Kidney (tissue), 14 donors: ENCODE results near the gene ECT2. TPM values are rescaled to one million over a fixed set of nuclear protein-coding genes. Genes with fewer than 3 reads are reported as not detected.

Experiments used
- DNase-seq, 5 donors: peaks; one replicate each; pipeline ENCODE4 v3.0.0-alpha.2; 2013 to 2020
- FAIRE-seq: peaks from 2 replicates; lab custom pipeline; 2012; peaks lifted over from hg19 to GRCh38; lab: Jason Lieb, UNC
- H3K27ac ChIP-seq, 2 donors: one replicate each; pipeline ENCODE4 v1.7.0; 2013; ENCODE audit warnings: low read depth in 2 of 2, low read length in 2 of 2, inconsistent platforms in 1 of 2
- H3K27me3 ChIP-seq: one replicate; pipeline ENCODE4 v1.7.1; 2013; ENCODE audit warnings: low read length, inconsistent platforms; ENCODE audit not compliant: control insufficient read depth, insufficient read depth
- H3K36me3 ChIP-seq, 3 donors: one replicate each; pipeline versions ENCODE4 v1.7.0 to v1.7.1; 2013; ENCODE audit warnings: low read length in 3 of 3, control low read depth in 1 of 3, inconsistent platforms in 1 of 3; ENCODE audit not compliant: insufficient read depth in 3 of 3, control insufficient read depth in 2 of 3
- H3K4me1 ChIP-seq, 3 donors: one replicate each; pipeline versions ENCODE4 v1.7.0 to v1.7.1; 2013; ENCODE audit warnings: low read length in 3 of 3, inconsistent platforms in 1 of 3, low read depth in 1 of 3; ENCODE audit not compliant: control insufficient read depth in 2 of 3, insufficient read depth in 2 of 3
- H3K4me3 ChIP-seq, 3 donors: one replicate each; pipeline versions ENCODE4 v1.7.0 to v1.8.1; 2013; ENCODE audit warnings: low read length in 3 of 3, control low read depth in 1 of 3, inconsistent platforms in 1 of 3
- H3K9ac ChIP-seq, 3 donors: one replicate each; pipeline versions ENCODE4 v1.7.0 to v1.7.1; 2013; ENCODE audit warnings: low read length in 3 of 3, control low read depth in 1 of 3, inconsistent platforms in 1 of 3
- H3K9me3 ChIP-seq, 3 donors: one replicate each; pipeline versions ENCODE4 v1.7.0 to v1.7.1; 2013; ENCODE audit warnings: low read length in 3 of 3, control low read depth in 1 of 3, inconsistent platforms in 1 of 3; ENCODE audit not compliant: control insufficient read depth in 2 of 3, insufficient read depth in 1 of 3
- intact Hi-C: fragments of 100-400 bp; cut with DNase I; formaldehyde crosslinking; loops from one replicate; pipeline ENCODE4 v1.11.1; 2022
- polyA plus RNA-seq: library from polyadenylated mRNA; stranded (reverse); fragments of 350-450 nt; fragmentation: Illumina TruSeq; extraction: RNeasy Lipid Tissue Mini Kit (QIAGEN cat#74804); gene quantifications from one replicate; pipeline ENCODE4 v1.2.3, GENCODE V29; 2014; ENCODE audit warnings: low read depth, low replicate concordance; ENCODE audit not compliant: insufficient read depth
- total RNA-seq: library from RNA; stranded (reverse); fragmentation: NEBNext Ultra II Directional; extraction: Animal tissue kit (Norgen Biotek cat#: 25700); gene quantifications from one replicate; pipeline ENCODE4 v1.2.1, GENCODE V29; 2021
- TF ChIP-seq, protein P1 (sequence below): IDR thresholded peaks from 3 replicates; pipeline ENCODE4 v1.5.1; 2012; ENCODE audit warnings: mild to moderate bottlenecking, moderate library complexity, borderline replicate concordance; ENCODE audit not compliant: insufficient read depth; ENCODE audit errors: extremely low read depth
- donor health status: control.
- donor health status: control.
- donor health status: control.
- donor health status: control.
- donor health status: control.
- donor health status: DM: yes; HTN: yes; CAD: no.
- donor health status: Normal renal cell carcinoma (clear cell type).

The ECT2 gene
- total and polyA plus RNA-seq, 2 donors from 2014 or later: 2.4 to 15.5 TPM

DNA sequence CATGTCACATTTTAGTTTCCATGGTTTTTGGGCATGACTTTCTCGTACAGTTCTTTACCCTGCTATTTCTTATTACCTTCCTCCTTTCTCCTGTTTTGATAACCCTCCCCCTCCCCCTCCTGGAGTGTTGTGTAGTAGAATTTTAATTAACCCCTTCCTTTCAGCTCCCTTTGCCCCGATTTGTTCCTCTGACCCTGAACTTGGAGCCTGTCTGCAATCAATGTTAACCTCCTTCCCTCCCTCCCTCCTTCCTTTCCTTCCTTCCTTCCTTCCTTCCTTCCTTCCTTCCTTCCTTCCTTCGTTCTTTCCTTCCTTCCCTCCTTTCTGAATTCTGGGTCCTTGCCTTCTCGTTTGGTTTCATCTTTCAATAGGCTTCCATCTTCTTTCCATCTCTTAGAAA, 90.4 kb downstream of the ECT2 start:
- TF ChIP-seq, protein P1, sequence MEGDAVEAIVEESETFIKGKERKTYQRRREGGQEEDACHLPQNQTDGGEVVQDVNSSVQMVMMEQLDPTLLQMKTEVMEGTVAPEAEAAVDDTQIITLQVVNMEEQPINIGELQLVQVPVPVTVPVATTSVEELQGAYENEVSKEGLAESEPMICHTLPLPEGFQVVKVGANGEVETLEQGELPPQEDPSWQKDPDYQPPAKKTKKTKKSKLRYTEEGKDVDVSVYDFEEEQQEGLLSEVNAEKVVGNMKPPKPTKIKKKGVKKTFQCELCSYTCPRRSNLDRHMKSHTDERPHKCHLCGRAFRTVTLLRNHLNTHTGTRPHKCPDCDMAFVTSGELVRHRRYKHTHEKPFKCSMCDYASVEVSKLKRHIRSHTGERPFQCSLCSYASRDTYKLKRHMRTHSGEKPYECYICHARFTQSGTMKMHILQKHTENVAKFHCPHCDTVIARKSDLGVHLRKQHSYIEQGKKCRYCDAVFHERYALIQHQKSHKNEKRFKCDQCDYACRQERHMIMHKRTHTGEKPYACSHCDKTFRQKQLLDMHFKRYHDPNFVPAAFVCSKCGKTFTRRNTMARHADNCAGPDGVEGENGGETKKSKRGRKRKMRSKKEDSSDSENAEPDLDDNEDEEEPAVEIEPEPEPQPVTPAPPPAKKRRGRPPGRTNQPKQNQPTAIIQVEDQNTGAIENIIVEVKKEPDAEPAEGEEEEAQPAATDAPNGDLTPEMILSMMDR: no peak
- intact Hi-C loops: no loop called here
- H3K27ac ChIP-seq: no peak overlapping the region
- H3K4me1 ChIP-seq: no peaks in the 10 kb centered on the region
- H3K27me3 ChIP-seq: no peaks in the 10 kb centered on the region
- FAIRE-seq (no peak), DNase-seq (no peak)
- no peaks in the 10 kb centered on the region for H3K36me3 ChIP-seq
- H3K9me3 ChIP-seq: no peaks in the 10 kb centered on the region
- H3K9ac ChIP-seq: no peak overlapping the region
- no peak overlapping the region for H3K4me3 ChIP-seq

DNA sequence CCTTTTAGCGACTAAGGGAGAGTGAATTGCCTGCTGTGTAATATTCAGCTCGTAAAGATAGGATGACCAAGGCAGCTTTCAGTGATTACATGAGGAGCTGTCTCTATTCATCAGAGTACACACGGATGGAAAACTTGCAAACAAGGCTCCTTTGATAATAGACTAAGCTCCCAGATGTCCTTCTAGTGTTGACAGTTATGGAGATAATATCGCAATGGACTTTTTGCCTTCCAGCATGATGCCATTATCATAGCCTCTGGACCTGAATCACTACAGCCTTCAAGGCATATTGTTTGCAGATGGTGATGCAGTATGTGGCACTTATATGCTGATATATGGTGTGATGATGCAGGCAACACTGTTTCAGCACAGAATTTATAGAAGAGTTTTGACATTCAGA, 93.9 kb downstream of the ECT2 start:
- intact Hi-C loops: no loop called here
- TF ChIP-seq, protein P1: no peak

DNA sequence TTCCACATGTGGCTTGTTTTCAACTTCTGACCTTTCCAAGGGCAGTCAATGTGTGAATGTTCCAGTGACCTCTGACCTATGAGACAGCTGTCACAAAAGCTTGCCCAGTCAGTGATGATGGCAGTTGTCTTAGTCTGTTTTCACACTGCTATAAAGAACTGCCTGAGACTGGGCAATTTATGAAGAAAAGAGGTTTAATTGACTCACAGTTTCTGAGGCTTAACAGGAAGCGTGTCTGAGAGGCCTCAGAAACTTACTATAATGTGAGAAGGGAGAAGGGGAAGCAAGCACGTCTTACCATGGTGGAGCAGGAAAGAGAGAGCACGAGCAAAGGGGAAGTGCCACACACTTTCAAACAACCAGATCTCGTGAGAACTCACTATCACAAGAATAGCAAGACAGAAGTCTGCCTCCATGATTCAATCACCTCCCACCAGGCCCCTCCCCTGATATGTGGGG, 95.6 kb downstream of the ECT2 start:
- Histone ChIP-seq H3K4me1 (no peaks in the 10 kb centered on the region), H3K27ac (no peak overlapping the region), H3K4me3 (no peak overlapping the region), H3K9ac (no peak overlapping the region), H3K36me3 (no peaks in the 10 kb centered on the region), H3K27me3 (no peaks in the 10 kb centered on the region), H3K9me3 (no peaks in the 10 kb centered on the region)
- intact Hi-C loops: no loop called here
- DNase-seq: no peak
- TF ChIP-seq, protein P1: no peak
- FAIRE-seq: no peak

More for the DNA sequence above, 93.9 kb downstream of the ECT2 start:
- FAIRE-seq (no peak), DNase-seq (peak in 1 of 5 donors; percentile 9)
- Histone ChIP-seq H3K27me3 (no peaks in the 10 kb centered on the region), H3K36me3 (no peaks in the 10 kb centered on the region), H3K9ac (no peak overlapping the region), H3K9me3 (no peaks in the 10 kb centered on the region), H3K4me3 (no peak overlapping the region), H3K4me1 (no peaks in the 10 kb centered on the region), H3K27ac (no peak overlapping the region)

DNA sequence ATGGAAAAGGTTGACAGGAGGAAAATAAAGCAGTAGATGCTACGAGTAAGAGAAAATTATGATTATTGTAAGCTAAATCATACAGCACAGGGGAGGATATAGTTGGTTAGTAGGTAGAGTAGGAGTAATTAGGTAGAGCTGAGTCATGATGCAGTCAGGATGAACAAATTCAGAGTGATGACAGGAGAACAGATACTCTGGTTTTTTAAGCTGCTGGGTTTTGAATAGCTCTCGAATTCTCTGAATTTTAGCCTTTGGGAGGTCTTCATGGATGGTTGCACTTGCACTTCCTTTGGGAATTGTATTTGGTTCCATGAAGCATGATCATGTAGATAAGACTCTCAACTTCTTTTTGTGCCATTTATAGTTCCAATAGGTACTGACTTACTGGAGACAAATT, 96.2 kb downstream of the ECT2 start:
- FAIRE-seq: no peak
- Histone ChIP-seq H3K9ac (no peak overlapping the region), H3K9me3 (no peaks in the 10 kb centered on the region), H3K4me3 (no peak overlapping the region), H3K36me3 (no peaks in the 10 kb centered on the region), H3K27me3 (no peaks in the 10 kb centered on the region), H3K27ac (no peak overlapping the region), H3K4me1 (no peaks in the 10 kb centered on the region)
- peak in 1 of 5 donors; percentile 23 for DNase-seq
- intact Hi-C loops: no loop called here
- TF ChIP-seq, protein P1: no peak
